Esophagus (tissue), 2 donors: ENCODE results near the gene KRT32. TPM values are rescaled to one million over a fixed set of nuclear protein-coding genes. Genes with fewer than 3 reads are reported as not detected.

ENCODE experiments used
- H3K27ac ChIP-seq, 2 donors: one replicate each; pipeline ENCODE4 v1.5.1; 2013; ENCODE audit warnings: low read depth in 2 of 2, mild to moderate bottlenecking in 2 of 2, inconsistent platforms in 1 of 2, low read length in 1 of 2, moderate library complexity in 1 of 2
- H3K27me3 ChIP-seq, 2 donors: one replicate each; pipeline ENCODE4 v1.6.1; 2013; ENCODE audit warnings: low read length in 2 of 2, control low read depth in 1 of 2, mild to moderate bottlenecking in 1 of 2; ENCODE audit not compliant: insufficient read depth in 2 of 2, control insufficient read depth in 1 of 2
- H3K36me3 ChIP-seq, 2 donors: one replicate each; pipeline ENCODE4 v1.6.1; 2013; ENCODE audit warnings: low read length in 1 of 2; ENCODE audit not compliant: control insufficient read depth in 2 of 2, insufficient read depth in 2 of 2
- H3K4me1 ChIP-seq, 2 donors: one replicate each; pipeline ENCODE4 v1.6.1; 2013; ENCODE audit warnings: low read length in 1 of 2; ENCODE audit not compliant: control insufficient read depth in 2 of 2, insufficient read depth in 2 of 2
- H3K4me3 ChIP-seq, 2 donors: one replicate each; pipeline ENCODE4 v1.5.1; 2013; ENCODE audit warnings: low read length in 2 of 2, mild to moderate bottlenecking in 2 of 2, low read depth in 1 of 2, moderate library complexity in 1 of 2
- H3K9me3 ChIP-seq, 2 donors: one replicate each; pipeline ENCODE4 v1.6.1; 2013; ENCODE audit warnings: mild to moderate bottlenecking in 2 of 2, low read depth in 1 of 2, low read length in 1 of 2, moderate library complexity in 1 of 2; ENCODE audit not compliant: control insufficient read depth in 2 of 2, insufficient read depth in 1 of 2
- WGBS, 2 donors: extraction: QIAGEN DNeasy Blood & Tissue Kit; methylation state at CpG; one replicate each; pipeline ENCODE4 v1.1.7; 2013; 5-methylcytosine and 5-hydroxymethylcytosine counted together
- polyA plus RNA-seq, 2 donors: library from polyadenylated mRNA; stranded (reverse); fragments of 200-250 nt; gene quantifications; one replicate each; pipeline ENCODE4 v1.2.3, GENCODE V29; 2013
- donor health status: healthy with polysubstance abuse.
- donor health status: Bipolar disorder and iron deficiency.

KRT32 gene
- 1 to 10 TPM; 1.9 to 8.5 TPM for polyA plus RNA-seq

DNA sequence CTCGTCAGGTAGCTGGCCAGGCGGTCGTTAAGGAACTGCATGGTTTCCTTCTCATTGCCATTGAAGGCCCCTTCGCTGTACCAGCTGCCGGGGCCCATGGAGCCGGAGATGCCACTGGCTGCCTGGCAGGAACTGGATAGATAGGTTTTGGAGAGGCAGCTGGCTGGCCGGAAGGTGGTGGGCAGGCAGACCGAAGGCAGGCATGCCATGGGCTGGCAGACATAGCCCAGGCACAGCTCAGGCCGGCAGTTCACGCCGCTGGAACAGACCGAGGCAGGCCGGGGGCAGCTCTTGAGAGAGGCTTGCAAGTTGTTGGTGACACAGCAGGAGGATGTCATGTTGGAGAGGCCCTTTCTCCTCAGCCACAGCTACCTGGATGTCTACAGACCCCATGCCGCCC, at the start of gene KRT32:
KRT32 (minus strand) TSS at position 399 of the 400 bp plus-strand sequence; CDS start at position 338, 61 bp downstream.
- H3K4me1 ChIP-seq: peaks cover 10 to 18% of the 10 kb centered on the region in 2 donors
- no peaks in the 10 kb centered on the region for H3K27me3 ChIP-seq
- peak within 1 kb of the TSS; percentile 5 to 61 for H3K27ac ChIP-seq
- H3K9me3 ChIP-seq: no peaks in the 10 kb centered on the region
- 71 to 72% methylated on average over 14 of the region's 14 CpGs for WGBS, 2 donors
- no peak within 1 kb of the TSS for H3K4me3 ChIP-seq
- H3K36me3 ChIP-seq: no peaks in the 10 kb centered on the region

GRCh38 chr17:41516830-41517283, 49.7 kb upstream of the KRT32 start:
- no peaks in the 10 kb centered on the region for H3K9me3 ChIP-seq
- peak overlapping the region; percentile 55 to 61 for H3K4me3 ChIP-seq
- H3K4me1 ChIP-seq: peaks cover 0 to 13% of the 10 kb centered on the region in 2 donors
- WGBS, 2 donors: 48 to 61% methylated on average over 14 of the region's 14 CpGs
- peak overlapping the region; percentile 78 to 83 for H3K27ac ChIP-seq
- no peaks in the 10 kb centered on the region for H3K27me3 ChIP-seq
- peaks cover 0 to 17% of the 10 kb centered on the region in 2 donors for H3K36me3 ChIP-seq

GRCh38 chr17:41516147-41516829, 49.1 kb upstream of the KRT32 start:
- Histone ChIP-seq H3K27ac (peak overlapping the region; percentile 78 to 83), H3K27me3 (no peaks in the 10 kb centered on the region), H3K9me3 (no peaks in the 10 kb centered on the region), H3K4me3 (peak overlapping the region; percentile 55 to 61), H3K4me1 (peaks cover 0 to 9% of the 10 kb centered on the region in 2 donors), H3K36me3 (peaks cover 0 to 17% of the 10 kb centered on the region in 2 donors)
- WGBS, 2 donors: 53 to 64% methylated on average over 14 of the region's 14 CpGs

- WGBS, 2 donors: 40 to 55% methylated on average over 5 of the region's 5 CpGs
- Histone ChIP-seq H3K4me3 (peak overlapping the region; percentile 9 to 18), H3K27ac (peak overlapping the region; percentile 87 to 98)
Observed at GRCh38 chr17:41513168-41513547, 46.0 kb upstream of the KRT32 start.

DNA sequence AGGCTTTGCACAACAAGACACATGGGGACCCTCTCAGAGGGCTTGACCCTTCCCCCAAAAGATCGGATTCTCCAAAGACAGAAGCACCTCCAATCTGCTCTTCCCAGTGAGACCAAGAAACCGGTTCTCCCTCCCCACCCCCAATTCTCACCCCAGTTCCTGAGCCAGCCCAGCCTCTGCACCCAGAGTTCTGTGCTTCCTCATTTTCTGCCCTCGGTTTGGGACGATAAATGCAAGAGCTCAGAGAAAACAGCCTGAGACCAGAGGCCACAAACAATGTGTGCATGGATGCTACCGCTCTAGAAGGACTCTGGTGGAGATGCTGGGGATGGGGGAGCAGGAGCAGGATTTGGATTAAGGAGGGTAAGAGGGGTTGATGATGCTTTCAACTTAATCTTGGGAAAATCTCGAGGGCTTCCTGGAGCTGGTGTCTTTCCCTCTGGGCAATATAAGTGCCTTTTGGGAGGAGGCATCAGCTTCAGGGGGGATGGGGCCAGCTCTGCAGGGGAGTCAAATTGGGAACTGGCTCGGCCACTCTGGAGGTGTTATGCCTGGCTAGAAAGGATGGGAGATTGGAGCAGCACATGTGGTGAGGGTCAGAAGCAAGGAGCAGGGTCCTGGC, 45.5 kb upstream of the KRT32 start:
- Histone ChIP-seq H3K27ac (peak overlapping the region; percentile 87 to 98), H3K4me3 (peak overlapping the region; percentile 9 to 18), H3K27me3 (no peaks in the 10 kb centered on the region), H3K9me3 (no peaks in the 10 kb centered on the region), H3K36me3 (peaks cover 0 to 17% of the 10 kb centered on the region in 2 donors), H3K4me1 (peaks cover 0 to 2% of the 10 kb centered on the region in 2 donors)
- WGBS, 2 donors: 34 to 37% methylated on average over 7 of the region's 7 CpGs

More at GRCh38 chr17:41513168-41513547, 46.0 kb upstream of the KRT32 start:
- peaks cover 0 to 17% of the 10 kb centered on the region in 2 donors for H3K36me3 ChIP-seq
- H3K9me3 ChIP-seq: no peaks in the 10 kb centered on the region
- H3K4me1 ChIP-seq: peaks cover 0 to 2% of the 10 kb centered on the region in 2 donors
- no peaks in the 10 kb centered on the region for H3K27me3 ChIP-seq

DNA sequence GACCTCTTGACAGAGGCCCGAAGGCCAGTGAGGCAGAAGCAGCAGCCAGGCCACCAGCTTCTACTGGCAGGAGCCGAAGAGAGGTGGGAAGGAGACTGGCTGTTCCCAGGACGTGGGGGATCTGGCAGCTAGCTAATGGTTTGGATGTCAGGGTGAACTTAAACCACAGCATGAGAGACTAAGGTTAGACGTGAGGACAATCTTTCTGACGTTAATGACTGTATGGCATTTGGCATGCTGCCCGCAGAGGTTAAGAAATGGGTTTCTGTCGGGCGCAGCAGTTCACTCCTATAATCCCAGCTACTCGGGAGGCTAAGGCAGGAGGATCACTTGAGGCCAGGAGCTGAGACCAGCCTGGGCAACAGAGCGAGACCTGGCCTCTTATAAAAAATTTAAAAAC, 44.5 kb upstream of the KRT32 start:
- peak overlapping the region; percentile 23 to 30 for H3K4me3 ChIP-seq
- 48 to 57% methylated on average over 10 of the region's 10 CpGs for WGBS, 2 donors
- H3K27me3 ChIP-seq: no peaks in the 10 kb centered on the region
- peaks cover 0 to 12% of the 10 kb centered on the region in 2 donors for H3K36me3 ChIP-seq
- no peaks in the 10 kb centered on the region for H3K9me3 ChIP-seq
- H3K27ac ChIP-seq: peak overlapping the region; percentile 87 to 98
- H3K4me1 ChIP-seq: peaks cover 0 to 4% of the 10 kb centered on the region in 2 donors

- Histone ChIP-seq H3K9me3 (no peaks in the 10 kb centered on the region), H3K27me3 (no peaks in the 10 kb centered on the region), H3K36me3 (peaks cover 0 to 7% of the 10 kb centered on the region in 2 donors), H3K4me3 (peak overlapping the region; percentile 23 to 30), H3K4me1 (peaks cover 0 to 4% of the 10 kb centered on the region in 2 donors), H3K27ac (peak overlapping the region; percentile 87 to 98)
- WGBS, 2 donors: 44 to 73% methylated on average over 4 of the region's 4 CpGs
Observed at GRCh38 chr17:41511116-41511515, 43.9 kb upstream of the KRT32 start.

GRCh38 chr17:41510251-41511065, 43.3 kb upstream of the KRT32 start:
- peak overlapping the region; percentile 7 to 14 for H3K4me3 ChIP-seq
- no peaks in the 10 kb centered on the region for H3K9me3 ChIP-seq
- H3K27ac ChIP-seq: peak overlapping the region; percentile 87 to 98
- H3K36me3 ChIP-seq: peaks cover 0 to 3% of the 10 kb centered on the region in 2 donors
- WGBS, 2 donors: 48 to 55% methylated on average over 7 of the region's 7 CpGs
- no peaks in the 10 kb centered on the region for H3K27me3 ChIP-seq
- peaks cover 0 to 4% of the 10 kb centered on the region in 2 donors for H3K4me1 ChIP-seq

GRCh38 chr17:41507315-41507880, 40.2 kb upstream of the KRT32 start:
- Histone ChIP-seq H3K27ac (peak overlapping the region; percentile 94 to 97), H3K4me1 (peaks cover 0 to 4% of the 10 kb centered on the region in 2 donors), H3K4me3 (peak overlapping the region; percentile 8 to 9)

More at GRCh38 chr17:41507315-41507880, 40.2 kb upstream of the KRT32 start:
- no peaks in the 10 kb centered on the region for H3K9me3 ChIP-seq
- H3K36me3 ChIP-seq: peaks cover 0 to 6% of the 10 kb centered on the region in 2 donors
- WGBS, 2 donors: 26 to 37% methylated on average over 10 of the region's 10 CpGs
- H3K27me3 ChIP-seq: no peaks in the 10 kb centered on the region
